GM12878 (cell line): ENCODE measurements around the gene KLHL26. TPM values are rescaled to one million over a fixed set of nuclear protein-coding genes. Genes with fewer than 3 reads are reported as not detected.
A peak's percentile ranks its signal among the peaks of the same experiment; 100 is the strongest.

Experiments
- ATAC-seq: fragments of 200-7000 bp; cut with Tn5 transposase; 3 replicates; pipeline ENCODE4 v1.9.1; 2020; ENCODE audit warnings: mild to moderate bottlenecking, moderate library complexity
- BruUV-seq: library from RNA; stranded (reverse); fragments of 400-500 nt; replicated peaks from 2 replicates; lab custom pipeline; 2021; lab: Mats Ljungman, UMichigan
- CTCF ChIA-PET: fragments of 300-600 bp; sonication (Branson Sonifier 250); formaldehyde crosslinking; extraction: SDS; loops from one replicate; lab custom pipeline; 2021; ENCODE audit warnings: inconsistent platforms; lab: Yijun Ruan, JAX
- POLR2A ChIA-PET: fragments of 350-600 bp; formaldehyde crosslinking; extraction: SDS; loops from one replicate; lab custom pipeline; 2021; ENCODE audit warnings: inconsistent platforms; lab: Charles Lee
- RAD21 ChIA-PET: fragments of 300-600 bp; sonication (Branson Sonifier 250); formaldehyde crosslinking; loops from one replicate; lab custom pipeline; 2023; ENCODE audit warnings: antibody characterized with exemption; ENCODE audit not compliant: unreplicated experiment; lab: Charles Lee
- SMC1A ChIA-PET: fragments of 300-600 bp; sonication (Branson Sonifier 250); formaldehyde crosslinking; loops from one replicate; lab custom pipeline; 2023; ENCODE audit not compliant: unreplicated experiment, uncharacterized antibody; lab: Charles Lee
- DNase-seq: peaks from one replicate; pipeline ENCODE4 v3.0.0-alpha.2; 2011; ENCODE audit warnings: low read depth, low spot score
- FAIRE-seq: peaks from 3 replicates; lab custom pipeline; 2011; peaks lifted over from hg19 to GRCh38; lab: Jason Lieb, UNC
- H2AFZ ChIP-seq: 2 replicates; pipeline ENCODE4 v1.6.0; 2011; ENCODE audit warnings: low read depth, low read length, control low read depth; ENCODE audit not compliant: control insufficient read depth
- H3K27ac ChIP-seq: 2 replicates; pipeline ENCODE4 v1.5.1; 2011; ENCODE audit warnings: control low read depth; ENCODE audit not compliant: control insufficient read depth, insufficient read depth
- H3K27me3 ChIP-seq, 2 experiments: replicated peaks in 1 of 2; 2 replicates each; pipeline versions ENCODE4 v1.6.0 to v1.6.1; 2011; ENCODE audit warnings: low read length in 1 of 2; ENCODE audit not compliant: control insufficient read depth in 2 of 2, insufficient read depth in 2 of 2
- H3K36me3 ChIP-seq, 2 experiments: 2 replicates each; pipeline ENCODE4 v1.5.1; 2011; ENCODE audit warnings: low read length in 1 of 2; ENCODE audit not compliant: control insufficient read depth in 2 of 2, insufficient read depth in 2 of 2
- H3K4me1 ChIP-seq: 2 replicates; pipeline ENCODE4 v1.6.1; 2011; ENCODE audit warnings: mild to moderate bottlenecking, low read length, moderate library complexity, mixed read lengths; ENCODE audit not compliant: control insufficient read depth, insufficient read depth
- H3K4me2 ChIP-seq: 2 replicates; pipeline ENCODE4 v1.6.0; 2011; ENCODE audit warnings: control low read depth; ENCODE audit not compliant: control insufficient read depth, insufficient read depth
- H3K4me3 ChIP-seq: fragments of 200-600 bp; sonication (generic); 2 replicates; pipeline ENCODE4 v1.5.1; 2016
- H3K79me2 ChIP-seq: 2 replicates; pipeline ENCODE4 v1.6.0; 2011; ENCODE audit warnings: low read length; ENCODE audit not compliant: control insufficient read depth, insufficient read depth
- H3K9ac ChIP-seq: 2 replicates; pipeline ENCODE4 v1.8.0; 2011; ENCODE audit warnings: low read length, control low read depth, mixed read lengths; ENCODE audit not compliant: control insufficient read depth, insufficient read depth
- H3K9me3 ChIP-seq: replicated peaks from 3 replicates; pipeline ENCODE4 v1.5.1; 2011; ENCODE audit warnings: mild to moderate bottlenecking, low read length; ENCODE audit not compliant: control insufficient read depth, insufficient read depth
- H4K20me1 ChIP-seq: 2 replicates; pipeline ENCODE4 v1.6.0; 2011; ENCODE audit not compliant: control insufficient read depth, insufficient read depth
- BCL3 ChIP-seq: IDR thresholded peaks from 2 replicates; pipeline ENCODE4 v1.6.1; 2011; ENCODE audit warnings: borderline replicate concordance, low read depth, mild to moderate bottlenecking, moderate library complexity, low read length; ENCODE audit not compliant: insufficient read depth, poor library complexity, severe bottlenecking
- ZZZ3 ChIP-seq: IDR thresholded peaks from 2 replicates; pipeline ENCODE4 v1.6.1; 2011; ENCODE audit warnings: low read depth; ENCODE audit not compliant: control insufficient read depth, insufficient read length
- WGBS: methylation state at CpG from one replicate; pipeline ENCODE4 v1.1.6; 2016; ENCODE audit warnings: low lambda C conversion rate; ENCODE audit not compliant: insufficient replicate concordance, insufficient coverage; ENCODE audit errors: missing lambda C conversion rate; 5-methylcytosine and 5-hydroxymethylcytosine counted together
- in situ Hi-C: fragments of 300-500 bp; cut with MboI; formaldehyde crosslinking; loops from 9 replicates; pipeline ENCODE4 v1.14.3; 2018; ENCODE audit warnings: mixed read lengths
- intact Hi-C: fragments of 100-400 bp; cut with micrococcal nuclease; formaldehyde crosslinking; loops from one replicate; pipeline ENCODE4 v1.14.2; 2022; ENCODE audit not compliant: unreplicated experiment
- polyA plus RNA-seq, 11 experiments: library from polyadenylated mRNA; depleted of rRNA in 4 of 11; unstranded in 6 of 11; stranded (reverse) in 5 of 11; fragments of >200 nt; fragmentation: Nextera tagmentation in 4 of 11; fragmentation: Illumina TruSeq in 1 of 11; extraction: Ambion mirVana in 4 of 11; extraction: Trizol in 1 of 11; gene quantifications; 1 replicate in 1 of 11; 2 replicates in 10 of 11; pipeline versions ENCODE4 v1.2.1 to v1.2.3, GENCODE V29; 2011 to 2016; ENCODE audit warnings: inconsistent platforms in 2 of 11, missing spikeins in 2 of 11, low read depth in 1 of 11
- total RNA-seq, 4 experiments: library from RNA; depleted of rRNA in 3 of 4; stranded (reverse); fragments of >200 nt in 3 of 4; fragmentation: Illumina TruSeq in 1 of 4; extraction: Trizol in 1 of 4; gene quantifications; 2 replicates each; pipeline versions ENCODE4 v1.2.1 to v1.2.3, GENCODE V29; 2013 to 2021

KLHL26 gene
- total and polyA plus RNA-seq, 10 of the 15 experiments (the other 5 are each of a cell fraction or from before 2014, with no cell fraction given): 0.18 to 14.6 (median 2.9) TPM

DNA sequence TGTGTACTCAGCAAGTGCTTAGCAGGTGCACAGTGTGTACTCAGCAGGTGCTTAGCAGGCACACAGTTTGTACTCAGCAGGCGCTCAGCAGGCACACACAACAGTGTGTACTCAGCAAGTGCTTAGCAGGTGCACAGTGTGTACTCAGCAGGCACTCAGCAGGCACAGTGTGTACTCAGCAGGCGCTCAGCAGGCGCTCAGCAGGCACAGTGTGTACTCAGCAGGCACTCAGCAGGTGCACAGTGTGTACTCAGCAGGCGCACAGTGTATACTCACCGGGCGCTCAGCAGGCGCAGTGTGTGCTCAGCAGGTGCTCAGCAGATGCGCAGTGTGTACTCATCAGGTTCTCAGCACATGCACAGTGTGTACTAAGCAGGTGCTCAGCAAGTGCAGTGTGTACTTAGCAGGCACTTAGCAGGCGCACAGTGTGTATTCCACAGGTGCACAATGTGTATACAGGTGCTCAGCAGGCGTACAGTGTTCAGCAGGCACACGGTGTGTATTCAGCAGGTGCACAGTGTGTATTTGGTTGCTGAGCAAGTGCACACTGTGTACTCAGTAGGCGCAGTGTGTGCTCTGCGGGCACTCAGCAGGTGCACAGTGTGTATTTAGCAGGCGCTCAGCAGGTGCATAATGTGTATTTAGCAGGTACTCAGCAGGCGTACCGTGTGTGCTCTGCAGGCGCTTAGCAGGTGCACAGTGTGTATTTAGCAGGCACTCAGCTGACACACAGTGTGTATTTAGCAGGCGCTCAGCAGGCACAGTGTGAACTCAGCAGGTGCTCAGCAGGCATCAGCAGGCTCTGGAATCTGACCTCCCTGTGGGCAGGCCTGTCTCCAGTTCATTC lies 61.7 kb downstream of the KLHL26 start:
- in situ Hi-C loops (no loop called here), intact Hi-C loops (no loop called here)
- H3K4me2 ChIP-seq: peak overlapping the region; percentile 94; the same call in 1 of the 2 replicates
- peak; percentile 24 for TF ChIP-seq BCL3
- no peak for TF ChIP-seq ZZZ3
- no peak for FAIRE-seq
- no TSS peak for BruUV-seq
- H4K20me1 ChIP-seq: 0 out of 2 replicates have a peak, but pooled peaks cover 2% of the 10 kb centered on the region
- 91% methylated on average over 18 of the region's 18 CpGs for WGBS
- H3K9me3 ChIP-seq: no peaks in the 10 kb centered on the region
- ChIA-PET RAD21 (no interaction called here), SMC1A (no interaction called here), POLR2A (no interaction called here), CTCF (interaction anchor here (1.9 kb wide), 1 partner anchor 149 kb away, joined by 9 read pairs; no protein-coding TSS in a partner anchor)
- no peak overlapping the region for H2AFZ ChIP-seq
- H3K4me3 ChIP-seq: no peak overlapping the region
- no peak overlapping the region for H3K27ac ChIP-seq
- H3K4me1 ChIP-seq: peaks cover 27% of the 10 kb centered on the region
- no peak for ATAC-seq
- H3K36me3 ChIP-seq: no peaks in the 10 kb centered on the region
- no peak overlapping the region for H3K9ac ChIP-seq
- no peaks in the 10 kb centered on the region; the same call in 1 of the 2 replicates for H3K79me2 ChIP-seq
- DNase-seq: no peak
- H3K27me3 ChIP-seq: no peaks in the 10 kb centered on the region
